Measurements from ENCODE around the gene ATG5.

GRCh38 chr6:106253731-106254130 lies 71.8 kb downstream of the ATG5 start:
- TF ChIP-seq TAF1 (IDR thresholded peaks at IDR 0.05; ENCODE audit: borderline replicate concordance, low read depth, low read length) (no peak), POLR2AphosphoS5 (IDR thresholded peaks at IDR 0.05; ENCODE audit: low read depth, low read length) (no peak)

Data from GM12892 (cell line).